H9 (cell line): ENCODE data around the gene JTB. TPM values are rescaled to one million over a fixed set of nuclear protein-coding genes. Genes with fewer than 3 reads are reported as not detected.

ENCODE experiments used
- DNase-seq: peaks from one replicate; pipeline ENCODE4 v3.0.0-alpha.2; 2017
- H2AFZ ChIP-seq: one replicate; pipeline ENCODE4 v1.6.1; 2013; ENCODE audit warnings: mild to moderate bottlenecking, low read length, control low read depth, moderate library complexity
- H2AK5ac ChIP-seq: 2 replicates; pipeline ENCODE4 v1.6.1; 2013; ENCODE audit warnings: low read length, control low read depth, mixed read lengths; ENCODE audit not compliant: insufficient read length
- H2BK120ac ChIP-seq: one replicate; pipeline ENCODE4 v1.6.1; 2013; ENCODE audit warnings: low read depth, mild to moderate bottlenecking, low read length, control low read depth, inconsistent platforms; ENCODE audit not compliant: poor library complexity, severe bottlenecking
- H2BK12ac ChIP-seq: 2 replicates; pipeline ENCODE4 v1.6.1; 2013; ENCODE audit warnings: low read length, control low read depth, mixed read lengths, low read depth; ENCODE audit not compliant: insufficient read length
- H2BK15ac ChIP-seq: 2 replicates; pipeline ENCODE4 v1.6.1; 2013; ENCODE audit warnings: low read depth, low read length, control low read depth
- H2BK20ac ChIP-seq: one replicate; pipeline ENCODE4 v1.6.1; 2013; ENCODE audit warnings: low read depth, mild to moderate bottlenecking, low read length, control low read depth, inconsistent platforms; ENCODE audit not compliant: poor library complexity, severe bottlenecking
- H2BK5ac ChIP-seq: 2 replicates; pipeline ENCODE4 v1.6.1; 2013; ENCODE audit warnings: low read length, control low read depth, mixed read lengths; ENCODE audit not compliant: insufficient read length
- H3K14ac ChIP-seq: 2 replicates; pipeline ENCODE4 v1.6.1; 2013; ENCODE audit warnings: low read length, control low read depth; ENCODE audit not compliant: insufficient read depth
- H3K18ac ChIP-seq: 2 replicates; pipeline ENCODE4 v1.6.1; 2013; ENCODE audit warnings: low read depth, mild to moderate bottlenecking, mixed read lengths, low read length, control low read depth; ENCODE audit not compliant: insufficient read length
- H3K23ac ChIP-seq: 2 replicates; pipeline ENCODE4 v1.6.1; 2013; ENCODE audit warnings: low read length, control low read depth, mixed read lengths, low read depth; ENCODE audit not compliant: insufficient read length
- H3K23me2 ChIP-seq: 2 replicates; pipeline ENCODE4 v1.6.1; 2013; ENCODE audit warnings: low read depth, mild to moderate bottlenecking, mixed read lengths, low read length, control low read depth; ENCODE audit not compliant: insufficient read length, poor library complexity, severe bottlenecking
- H3K27ac ChIP-seq: 2 replicates; pipeline ENCODE4 v1.5.1; 2013; ENCODE audit warnings: low read length, control low read depth, mixed read lengths, low read depth; ENCODE audit not compliant: insufficient read length
- H3K27me3 ChIP-seq: 2 replicates; pipeline ENCODE4 v1.6.1; 2013; ENCODE audit warnings: low read length, control low read depth, inconsistent platforms; ENCODE audit not compliant: insufficient read depth
- H3K4ac ChIP-seq: 2 replicates; pipeline ENCODE4 v1.6.1; 2013; ENCODE audit warnings: low read depth, mild to moderate bottlenecking, control low read depth, inconsistent platforms, low read length, moderate library complexity
- H3K4me1 ChIP-seq: 2 replicates; pipeline ENCODE4 v1.6.1; 2013; ENCODE audit warnings: low read length, control low read depth, inconsistent platforms; ENCODE audit not compliant: insufficient read depth
- H3K4me2 ChIP-seq: 2 replicates; pipeline ENCODE4 v1.6.1; 2013; ENCODE audit warnings: low read length, control low read depth, mixed read lengths; ENCODE audit not compliant: insufficient read length, insufficient read depth
- H3K56ac ChIP-seq: 2 replicates; pipeline ENCODE4 v1.6.1; 2013; ENCODE audit warnings: low read depth, mild to moderate bottlenecking, mixed read lengths, low read length, control low read depth; ENCODE audit not compliant: insufficient read length
- H3K79me1 ChIP-seq: 2 replicates; pipeline ENCODE4 v1.6.1; 2013; ENCODE audit warnings: low read depth, mild to moderate bottlenecking, moderate library complexity, low read length, control low read depth, inconsistent platforms; ENCODE audit not compliant: insufficient read depth, poor library complexity, severe bottlenecking
- H3K79me2 ChIP-seq: 2 replicates; pipeline ENCODE4 v1.6.1; 2013; ENCODE audit warnings: low read length, control low read depth, inconsistent platforms; ENCODE audit not compliant: insufficient read depth
- H3K9ac ChIP-seq: 2 replicates; pipeline ENCODE4 v1.6.1; 2013; ENCODE audit warnings: low read length, control low read depth, mixed read lengths; ENCODE audit not compliant: insufficient read length; ENCODE audit errors: extremely low read depth
- H3K9me3 ChIP-seq: one replicate; pipeline ENCODE4 v1.6.1; 2013; ENCODE audit warnings: low read depth, low read length, inconsistent platforms; ENCODE audit not compliant: control insufficient read depth
- H3T11ph ChIP-seq: one replicate; pipeline ENCODE4 v1.6.1; 2013; ENCODE audit warnings: mild to moderate bottlenecking, low read length, control low read depth, inconsistent platforms
- H4K20me1 ChIP-seq: one replicate; pipeline ENCODE4 v1.6.1; 2013; ENCODE audit not compliant: control insufficient read depth, insufficient read length, insufficient read depth
- H4K5ac ChIP-seq: 2 replicates; pipeline ENCODE4 v1.6.1; 2013; ENCODE audit warnings: low read depth, mild to moderate bottlenecking, mixed read lengths, low read length, control low read depth; ENCODE audit not compliant: insufficient read length
- H4K8ac ChIP-seq: replicated peaks from 2 replicates; pipeline ENCODE4 v1.6.1; 2013; ENCODE audit warnings: low read length, control low read depth, mixed read lengths, low read depth; ENCODE audit not compliant: insufficient read length
- H4K91ac ChIP-seq: 2 replicates; pipeline ENCODE4 v1.6.1; 2013; ENCODE audit warnings: low read depth, mild to moderate bottlenecking, moderate library complexity, mixed read lengths, low read length, control low read depth; ENCODE audit not compliant: insufficient read length
- H3K27ac Mint-ChIP-seq, 3 experiments: 2 replicates in 2 of 3; 3 replicates in 1 of 3; pipeline ENCODE4 v1.8.0; 2020 to 2021; ENCODE audit warnings: mixed read lengths in 3 of 3, mild to moderate bottlenecking in 1 of 3, moderate library complexity in 1 of 3
- H3K27me3 Mint-ChIP-seq: 2 replicates; pipeline ENCODE4 v1.8.0; 2021; ENCODE audit warnings: low read depth, mild to moderate bottlenecking, moderate library complexity, mixed read lengths
- H3K36me3 Mint-ChIP-seq, 3 experiments: 2 replicates in 2 of 3; 3 replicates in 1 of 3; pipeline ENCODE4 v1.8.0; 2020 to 2021; ENCODE audit warnings: low read depth in 3 of 3, mixed read lengths in 3 of 3; ENCODE audit not compliant: insufficient read depth in 1 of 3
- H3K4me1 Mint-ChIP-seq, 2 experiments: 2 replicates each; pipeline ENCODE4 v1.8.0; 2020; ENCODE audit warnings: mixed read lengths in 2 of 2
- H3K4me3 Mint-ChIP-seq, 2 experiments: 2 replicates in 1 of 2; 3 replicates in 1 of 2; pipeline ENCODE4 v1.8.0; 2020 to 2021; ENCODE audit warnings: mild to moderate bottlenecking in 2 of 2, mixed read lengths in 2 of 2, moderate library complexity in 1 of 2
- H3K9me3 Mint-ChIP-seq, 2 experiments: 2 replicates in 1 of 2; 3 replicates in 1 of 2; pipeline ENCODE4 v1.8.0; 2020; ENCODE audit warnings: mild to moderate bottlenecking in 2 of 2, mixed read lengths in 2 of 2, moderate library complexity in 1 of 2
- WGBS: extraction: QIAGEN DNeasy Blood & Tissue Kit; methylation state at CpG from one replicate; pipeline ENCODE4 v1.1.7; 2013; ENCODE audit warnings: missing lambda C conversion rate, low lambda C conversion rate, mixed read lengths; ENCODE audit not compliant: insufficient read length; ENCODE audit errors: extremely low coverage; 5-methylcytosine and 5-hydroxymethylcytosine counted together
- total RNA-seq: library from RNA; stranded (reverse); gene quantifications from 2 replicates; pipeline ENCODE4 v1.2.1, GENCODE V29; 2021
- TF ChIP-seq, protein P1 (sequence below): fragments of 200-600 bp; sonication (generic); conservative IDR thresholded peaks from 3 replicates; pipeline ENCODE4 v1.8.0; 2021; ENCODE audit warnings: antibody characterized with exemption, mild to moderate bottlenecking

JTB gene
- total RNA-seq, 1 experiment from 2014 or later: 85.4 TPM

DNA sequence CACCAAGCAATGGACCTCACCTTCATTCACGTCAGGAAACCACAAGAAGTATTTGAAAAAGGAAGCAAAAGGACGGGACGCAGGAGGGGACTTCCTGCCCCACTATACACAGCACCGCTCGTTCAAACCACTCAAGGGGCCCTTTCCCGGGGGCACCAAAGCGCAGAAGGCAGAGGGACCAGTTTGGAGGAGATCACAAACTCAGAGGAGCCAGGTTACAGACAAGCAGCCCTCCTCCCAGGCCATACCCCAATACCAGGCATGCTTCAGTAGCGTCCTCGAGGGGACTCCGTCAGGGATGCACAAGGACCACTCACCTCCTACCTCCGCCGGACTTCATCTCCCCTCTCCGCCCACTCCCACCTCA lies 19.7 kb downstream of the JTB start:
- Mint-ChIP-seq H3K9me3 (no peaks in the 10 kb centered on the region), H3K4me3 (peak overlapping the region; percentile 99 to 100), H3K27me3 (no peaks in the 10 kb centered on the region), H3K36me3 (peaks cover 27 to 48% (median 34%) of the 10 kb centered on the region in 3 experiments), H3K4me1 (peaks cover 35 to 44% of the 10 kb centered on the region in 2 experiments), H3K27ac (peak overlapping the region; percentile 95 to 99 (median 99))
- Histone ChIP-seq H2BK20ac (no peak overlapping the region), H4K91ac (no peak overlapping the region), H3K4me2 (peak overlapping the region; percentile 98), H4K20me1 (no peaks in the 10 kb centered on the region), H3K79me2 (peaks cover 41% of the 10 kb centered on the region), H2BK15ac (no peak overlapping the region), H3K56ac (no peak overlapping the region), H3K27ac (peak overlapping the region; percentile 5), H3K9me3 (no peaks in the 10 kb centered on the region), H2AFZ (no peak overlapping the region), H3K27me3 (no peaks in the 10 kb centered on the region), H2BK12ac (no peak overlapping the region), H3K4me1 (no peaks in the 10 kb centered on the region), H2BK120ac (no peak overlapping the region), H3K79me1 (peaks cover 18% of the 10 kb centered on the region), H2BK5ac (no peak overlapping the region), H2AK5ac (no peak overlapping the region), H3K23me2 (peaks cover 17% of the 10 kb centered on the region), H4K8ac (no peak overlapping the region), H3K23ac (no peak overlapping the region), H3K18ac (no peak overlapping the region), H4K5ac (no peak overlapping the region), H3T11ph (no peak overlapping the region), H3K14ac (peak overlapping the region; percentile 72), H3K9ac (peak overlapping the region; percentile 93), H3K4ac (no peak overlapping the region)
- TF ChIP-seq, protein P1, sequence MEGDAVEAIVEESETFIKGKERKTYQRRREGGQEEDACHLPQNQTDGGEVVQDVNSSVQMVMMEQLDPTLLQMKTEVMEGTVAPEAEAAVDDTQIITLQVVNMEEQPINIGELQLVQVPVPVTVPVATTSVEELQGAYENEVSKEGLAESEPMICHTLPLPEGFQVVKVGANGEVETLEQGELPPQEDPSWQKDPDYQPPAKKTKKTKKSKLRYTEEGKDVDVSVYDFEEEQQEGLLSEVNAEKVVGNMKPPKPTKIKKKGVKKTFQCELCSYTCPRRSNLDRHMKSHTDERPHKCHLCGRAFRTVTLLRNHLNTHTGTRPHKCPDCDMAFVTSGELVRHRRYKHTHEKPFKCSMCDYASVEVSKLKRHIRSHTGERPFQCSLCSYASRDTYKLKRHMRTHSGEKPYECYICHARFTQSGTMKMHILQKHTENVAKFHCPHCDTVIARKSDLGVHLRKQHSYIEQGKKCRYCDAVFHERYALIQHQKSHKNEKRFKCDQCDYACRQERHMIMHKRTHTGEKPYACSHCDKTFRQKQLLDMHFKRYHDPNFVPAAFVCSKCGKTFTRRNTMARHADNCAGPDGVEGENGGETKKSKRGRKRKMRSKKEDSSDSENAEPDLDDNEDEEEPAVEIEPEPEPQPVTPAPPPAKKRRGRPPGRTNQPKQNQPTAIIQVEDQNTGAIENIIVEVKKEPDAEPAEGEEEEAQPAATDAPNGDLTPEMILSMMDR: no peak
- peak; percentile 42 for DNase-seq
- WGBS: no CpG with 5 or more reads among the region's 13 CpGs
